MCF 10A (cell line): ENCODE data around the gene TAF1D. TPM values are rescaled to one million over a fixed set of nuclear protein-coding genes. Genes with fewer than 3 reads are reported as not detected.

Source experiments
- BruUV-seq: library from RNA; stranded (reverse); fragments of 400-500 nt; replicated peaks from 2 replicates; lab custom pipeline; 2021; lab: Mats Ljungman, UMichigan
- CTCF ChIA-PET: fragments of 300-600 bp; sonication (Branson Sonifier 250); formaldehyde crosslinking; extraction: SDS; loops from one replicate; lab custom pipeline; 2021; ENCODE audit warnings: antibody characterized with exemption, inconsistent platforms; lab: Yijun Ruan, JAX
- POLR2A ChIA-PET: fragments of 300-600, 350-650 bp; sonication (Branson Sonifier 250); formaldehyde crosslinking; extraction: SDS; loops from one replicate; lab custom pipeline; 2020; ENCODE audit warnings: antibody characterized with exemption, inconsistent platforms; lab: Yijun Ruan, JAX
- DNase-seq: peaks from one replicate; pipeline ENCODE4 v3.0.0-alpha.2; 2018; ENCODE audit not compliant: unreplicated experiment
- H3K27ac Mint-ChIP-seq: one replicate; pipeline ENCODE4 v1.8.0; 2022; ENCODE audit warnings: mild to moderate bottlenecking, low read depth, mixed read lengths; ENCODE audit not compliant: unreplicated experiment
- H3K27me3 Mint-ChIP-seq: one replicate; pipeline ENCODE4 v1.8.0; 2022; ENCODE audit warnings: mixed read lengths; ENCODE audit not compliant: insufficient read depth, unreplicated experiment
- H3K36me3 Mint-ChIP-seq: one replicate; pipeline ENCODE4 v1.8.0; 2022; ENCODE audit warnings: mild to moderate bottlenecking, moderate library complexity, mixed read lengths; ENCODE audit not compliant: insufficient read depth, unreplicated experiment
- H3K4me1 Mint-ChIP-seq: one replicate; pipeline ENCODE4 v1.8.0; 2022; ENCODE audit warnings: mixed read lengths; ENCODE audit not compliant: insufficient read depth, unreplicated experiment
- H3K4me3 Mint-ChIP-seq: one replicate; pipeline ENCODE4 v1.8.0; 2022; ENCODE audit warnings: mild to moderate bottlenecking, moderate library complexity, mixed read lengths; ENCODE audit not compliant: unreplicated experiment
- H3K9me3 Mint-ChIP-seq: one replicate; pipeline ENCODE4 v1.8.0; 2022; ENCODE audit warnings: mixed read lengths; ENCODE audit not compliant: unreplicated experiment
- intact Hi-C: fragments of 100-400 bp; cut with micrococcal nuclease; formaldehyde crosslinking; loops from 2 replicates; pipeline ENCODE4 v1.14.1; 2022
- total RNA-seq: library from RNA; stranded (reverse); gene quantifications from 2 replicates; pipeline ENCODE4 v1.2.3, GENCODE V29; 2022
- TF ChIP-seq, protein P1 (sequence below): fragments of 200-600 bp; IDR thresholded peaks from one replicate; pipeline ENCODE4 v1.8.0; 2022; ENCODE audit warnings: antibody characterized with exemption, mild to moderate bottlenecking; ENCODE audit not compliant: unreplicated experiment

Gene TAF1D
- total RNA-seq, 1 experiment from 2014 or later, result 212 TPM

DNA sequence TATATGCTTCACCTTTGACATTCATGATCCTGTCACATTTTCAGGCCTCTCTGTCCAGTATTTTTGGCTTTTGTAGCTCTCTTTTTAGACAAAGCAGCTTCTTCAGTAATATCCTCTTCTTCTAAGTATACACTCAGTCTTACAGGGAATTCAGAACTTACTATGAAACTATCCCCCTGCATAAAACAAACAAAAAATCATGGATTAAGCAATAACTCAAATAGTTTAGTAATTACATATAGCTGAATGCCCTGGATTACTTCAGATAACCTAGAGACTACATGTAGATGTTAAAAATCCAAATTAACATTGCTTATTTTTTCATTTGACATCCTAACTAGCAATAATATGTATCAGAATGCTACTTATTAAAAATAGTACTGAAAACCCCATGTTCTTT lies 5.2 kb downstream of the TAF1D start:
- POLR2A ChIA-PET, result interaction anchor here (0.6 to 8.9 kb wide), 8 partner anchors 8 to 1034 kb away, joined by 3 to 123 read pairs (median 3); partner anchors contain the start of gene MED17
- CTCF ChIA-PET, result interaction anchor here (0.6 to 1.2 kb wide), 3 partner anchors 64 to 780 kb away, joined by 3 read pairs; no protein-coding TSS in a partner anchor
- Mint-ChIP-seq H3K36me3 (peaks cover 100% of the 10 kb centered on the region), H3K4me3 (peak overlapping the region; percentile 35), H3K9me3 (no peaks in the 10 kb centered on the region), H3K27ac (peak overlapping the region; percentile 35), H3K4me1 (peaks cover 34% of the 10 kb centered on the region), H3K27me3 (no peaks in the 10 kb centered on the region)
- TF ChIP-seq, protein P1, sequence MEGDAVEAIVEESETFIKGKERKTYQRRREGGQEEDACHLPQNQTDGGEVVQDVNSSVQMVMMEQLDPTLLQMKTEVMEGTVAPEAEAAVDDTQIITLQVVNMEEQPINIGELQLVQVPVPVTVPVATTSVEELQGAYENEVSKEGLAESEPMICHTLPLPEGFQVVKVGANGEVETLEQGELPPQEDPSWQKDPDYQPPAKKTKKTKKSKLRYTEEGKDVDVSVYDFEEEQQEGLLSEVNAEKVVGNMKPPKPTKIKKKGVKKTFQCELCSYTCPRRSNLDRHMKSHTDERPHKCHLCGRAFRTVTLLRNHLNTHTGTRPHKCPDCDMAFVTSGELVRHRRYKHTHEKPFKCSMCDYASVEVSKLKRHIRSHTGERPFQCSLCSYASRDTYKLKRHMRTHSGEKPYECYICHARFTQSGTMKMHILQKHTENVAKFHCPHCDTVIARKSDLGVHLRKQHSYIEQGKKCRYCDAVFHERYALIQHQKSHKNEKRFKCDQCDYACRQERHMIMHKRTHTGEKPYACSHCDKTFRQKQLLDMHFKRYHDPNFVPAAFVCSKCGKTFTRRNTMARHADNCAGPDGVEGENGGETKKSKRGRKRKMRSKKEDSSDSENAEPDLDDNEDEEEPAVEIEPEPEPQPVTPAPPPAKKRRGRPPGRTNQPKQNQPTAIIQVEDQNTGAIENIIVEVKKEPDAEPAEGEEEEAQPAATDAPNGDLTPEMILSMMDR, result no peak
- BruUV-seq, result no TSS peak
- DNase-seq, result peak; percentile 23
- intact Hi-C loops, result loop anchor here (1.0 kb wide), 1 partner anchor 8 kb away; no protein-coding TSS in a partner anchor

DNA sequence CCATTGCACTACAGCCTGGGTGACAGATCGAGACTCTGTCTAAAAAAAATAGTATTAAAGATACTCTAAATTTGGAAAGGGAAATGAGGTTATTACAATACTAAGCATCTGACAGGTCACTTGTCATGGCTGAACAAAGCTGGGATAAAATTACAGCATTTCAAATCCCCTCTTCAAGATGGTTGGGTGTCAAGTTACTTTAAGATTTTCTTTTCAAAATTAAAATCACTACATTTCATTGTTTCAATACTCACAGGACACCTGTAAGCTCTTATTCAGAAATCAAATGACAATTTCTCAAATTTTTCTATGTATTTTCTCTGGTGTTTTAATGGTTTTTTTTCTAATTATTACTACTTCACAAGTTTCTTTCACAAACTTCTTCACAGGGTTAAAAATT lies 5.7 kb downstream of the TAF1D start:
- ChIA-PET CTCF (interaction anchor here (0.6 to 1.2 kb wide), 2 partner anchors 63 to 781 kb away, joined by 3 read pairs; no protein-coding TSS in a partner anchor), POLR2A (interaction anchor here (0.9 to 8.9 kb wide), 4 partner anchors 7 to 49 kb away, joined by 3 to 123 read pairs (median 8); partner anchors contain the start of gene MED17)
- TF ChIP-seq, protein P1, result no peak
- intact Hi-C loops, result loop anchor here (1.0 kb wide), 1 partner anchor 7 kb away; no protein-coding TSS in a partner anchor
- Mint-ChIP-seq H3K27ac (peak overlapping the region; percentile 35), H3K27me3 (no peaks in the 10 kb centered on the region), H3K4me3 (no peak overlapping the region), H3K9me3 (no peaks in the 10 kb centered on the region), H3K36me3 (peaks cover 100% of the 10 kb centered on the region), H3K4me1 (peaks cover 34% of the 10 kb centered on the region)
- no peak for DNase-seq
- no TSS peak for BruUV-seq

DNA sequence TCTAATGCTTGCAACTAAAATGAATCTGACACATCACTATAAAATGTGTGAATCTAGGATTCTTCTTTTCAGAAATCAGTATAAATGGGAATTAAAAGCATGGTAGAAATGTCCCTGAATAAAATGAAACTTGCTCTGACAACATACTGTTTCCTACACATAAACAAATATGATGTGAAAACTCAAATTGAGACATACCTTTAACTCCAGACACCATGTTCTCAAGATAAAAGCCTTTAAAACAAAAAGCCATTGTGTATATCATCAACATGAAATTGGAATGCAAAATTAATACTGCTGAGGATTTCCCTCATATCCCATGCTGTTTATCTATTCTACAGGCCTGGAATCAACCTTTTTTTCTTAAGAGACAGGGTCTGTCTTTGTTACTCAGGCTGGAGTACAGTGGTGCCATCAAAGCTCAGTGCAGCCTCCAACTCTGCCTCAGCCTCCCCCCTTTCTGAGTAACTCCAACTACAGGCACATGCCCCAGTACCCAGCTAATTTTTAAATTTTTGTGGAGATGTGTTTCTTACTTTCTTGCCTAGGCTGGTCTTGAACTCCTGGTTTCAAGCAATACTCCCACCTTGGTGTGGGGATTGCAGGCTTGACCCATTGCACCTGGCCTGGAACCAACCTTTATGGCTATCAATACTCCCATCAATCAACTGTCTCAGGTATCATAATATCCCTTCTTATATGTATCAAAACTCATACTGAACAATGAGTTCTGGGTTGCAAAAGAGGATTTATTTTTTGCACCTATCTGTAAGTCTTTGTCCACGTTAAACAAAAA lies 6.7 kb downstream of the TAF1D start:
- ChIA-PET POLR2A (interaction anchor here (0.7 to 8.9 kb wide), 4 partner anchors 6 to 1239 kb away, joined by 3 to 123 read pairs (median 8); partner anchors contain the start of genes CWC15 and MED17), CTCF (interaction anchor here (1.2 kb wide), 1 partner anchor 782 kb away, joined by 3 read pairs; no protein-coding TSS in a partner anchor)
- H3K27me3 Mint-ChIP-seq, result no peaks in the 10 kb centered on the region
- intact Hi-C loops, result no loop called here
- peaks cover 100% of the 10 kb centered on the region for H3K36me3 Mint-ChIP-seq
- peaks cover 31% of the 10 kb centered on the region for H3K4me1 Mint-ChIP-seq
- DNase-seq, result no peak
- peak overlapping the region; percentile 28 for H3K4me3 Mint-ChIP-seq
- no peaks in the 10 kb centered on the region for H3K9me3 Mint-ChIP-seq
- BruUV-seq, result no TSS peak
- H3K27ac Mint-ChIP-seq, result no peak overlapping the region
- TF ChIP-seq, protein P1, result no peak

DNA sequence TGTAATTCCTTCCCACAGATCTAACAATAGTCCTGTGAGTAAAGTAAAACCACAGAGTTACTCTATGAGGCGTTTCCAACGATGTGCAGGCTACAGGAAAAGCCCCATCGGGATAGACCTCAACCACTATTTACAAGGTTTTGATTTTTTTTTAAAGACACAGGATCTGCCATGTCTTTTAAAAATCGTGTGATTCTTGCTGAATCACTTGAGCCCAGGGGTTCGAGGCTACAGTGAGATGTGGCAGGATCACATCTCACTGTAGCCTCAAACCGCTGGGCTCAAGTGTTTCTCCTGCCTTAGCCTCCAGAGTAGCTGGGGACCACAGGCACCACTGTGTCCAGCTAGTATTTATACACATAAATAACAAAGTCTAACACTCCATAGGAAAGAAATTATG lies 7.8 kb downstream of the TAF1D start:
- peaks cover 100% of the 10 kb centered on the region for H3K36me3 Mint-ChIP-seq
- BruUV-seq, result no TSS peak
- no peak for DNase-seq
- no peaks in the 10 kb centered on the region for H3K27me3 Mint-ChIP-seq
- ChIA-PET CTCF (interaction anchor here (0.7 kb wide), 1 partner anchor 773 kb away, joined by 3 read pairs; no protein-coding TSS in a partner anchor), POLR2A (interaction anchor here (0.7 kb wide), 2 partner anchors 70 to 1240 kb away, joined by 3 read pairs; partner anchors contain the start of gene CWC15)
- H3K27ac Mint-ChIP-seq, result no peak overlapping the region
- no peaks in the 10 kb centered on the region for H3K9me3 Mint-ChIP-seq
- peaks cover 20% of the 10 kb centered on the region for H3K4me1 Mint-ChIP-seq
- intact Hi-C loops, result no loop called here
- TF ChIP-seq, protein P1, result no peak
- no peak overlapping the region for H3K4me3 Mint-ChIP-seq
